OCI-LY3 (cell line): Measurements from ENCODE around the gene NAA60.

Source experiments
- H2AFZ ChIP-seq: fragments of 200-600, 300-600 bp; shearing (Covaris generic); 2 replicates; pipeline ENCODE4 v1.6.0; 2014; ENCODE audit warnings: antibody characterized with exemption, low read depth, low read length
- H3K27ac ChIP-seq: fragments of 200-600, 300-600 bp; sonication (generic); 2 replicates; pipeline ENCODE4 v1.5.1; 2014; ENCODE audit warnings: mild to moderate bottlenecking, low read length, moderate library complexity, mixed read lengths
- H3K27me3 ChIP-seq: fragments of 200-600, 300-600 bp; sonication (generic); 2 replicates; pipeline ENCODE4 v1.6.1; 2014; ENCODE audit warnings: low read depth, low read length, mixed read lengths
- H3K36me3 ChIP-seq: fragments of 200-600, 300-600 bp; sonication (generic); replicated peaks from 2 replicates; pipeline ENCODE3; 2014; ENCODE audit warnings: low read depth, low read length, mixed read lengths
- H3K4me1 ChIP-seq: fragments of 300-600, 200-600 bp; sonication (generic); 2 replicates; pipeline ENCODE4 v1.6.1; 2014; ENCODE audit warnings: low read length, mixed read lengths
- H3K4me2 ChIP-seq: fragments of 200-600, 300-600 bp; sonication (generic); 2 replicates; pipeline ENCODE4 v1.6.1; 2014; ENCODE audit warnings: low read length, mixed read lengths
- H3K4me3 ChIP-seq: fragments of 300-600, 200-600 bp; sonication (generic); 2 replicates; pipeline ENCODE4 v1.5.1; 2014; ENCODE audit warnings: antibody characterized with exemption, mild to moderate bottlenecking, low read length, moderate library complexity
- H3K79me2 ChIP-seq: fragments of 300-600, 200-600 bp; shearing (Covaris generic); 2 replicates; pipeline ENCODE4 v1.6.1; 2014; ENCODE audit warnings: mild to moderate bottlenecking, low read length, mixed read lengths
- H3K9ac ChIP-seq: fragments of 300-600, 200-600 bp; shearing (Covaris generic); 2 replicates; pipeline ENCODE4 v1.6.0; 2014; ENCODE audit warnings: mild to moderate bottlenecking, low read length, moderate library complexity
- H3K9me3 ChIP-seq: fragments of 200-600, 300-600 bp; shearing (Covaris generic); 2 replicates; pipeline ENCODE4 v1.6.1; 2014; ENCODE audit warnings: low read length, mixed read lengths; ENCODE audit not compliant: insufficient read depth
- H4K20me1 ChIP-seq: fragments of 200-600, 300-600 bp; sonication (generic); 2 replicates; pipeline ENCODE4 v1.6.1; 2016; ENCODE audit warnings: low read length, mixed read lengths; ENCODE audit not compliant: insufficient read depth
- CTCF ChIP-seq: fragments of 200-600, 300-600 bp; sonication (generic); IDR thresholded peaks from 2 replicates; pipeline ENCODE4 v1.5.1; 2014; ENCODE audit warnings: antibody characterized with exemption, low read length, low read depth
- EZH2phosphoT487 ChIP-seq: fragments of 200-600 bp; shearing (Covaris generic); IDR thresholded peaks from 2 replicates; pipeline ENCODE4 v1.6.1; 2018; ENCODE audit warnings: antibody characterized with exemption, mixed run types, low read depth

The NAA60 gene

DNA sequence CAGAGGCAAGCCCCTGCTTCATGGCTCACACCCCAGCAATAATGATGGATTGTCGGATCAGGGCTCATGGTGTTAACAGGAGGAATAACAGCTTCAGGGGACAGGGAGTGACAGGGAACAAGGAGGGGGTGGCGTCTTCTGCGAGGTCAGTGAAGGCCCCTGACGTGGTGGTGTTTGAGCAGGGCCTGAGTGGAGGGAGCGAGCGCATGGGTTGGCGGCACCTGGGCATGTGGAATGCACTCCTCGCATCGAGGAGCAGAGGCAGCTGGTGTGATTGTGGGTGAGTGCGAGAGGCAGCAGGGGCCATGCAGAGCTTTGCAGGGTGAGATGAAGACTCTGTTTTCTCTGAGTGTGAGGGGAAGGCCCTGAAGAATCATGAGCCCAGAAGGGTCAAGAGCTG is 90.6 kb downstream of the NAA60 start:
- TF ChIP-seq EZH2phosphoT487 (no peak), CTCF (no peak)
- no peak overlapping the region for H3K9ac ChIP-seq
- peaks cover 7% of the 10 kb centered on the region for H3K36me3 ChIP-seq

GRCh38 chr16:3536271-3536731 is 92.8 kb downstream of the NAA60 start:
- H3K4me1 ChIP-seq, result no peaks in the 10 kb centered on the region
- H3K9me3 ChIP-seq, result no peaks in the 10 kb centered on the region
- no peak overlapping the region for H3K4me3 ChIP-seq
- no peak overlapping the region for H3K9ac ChIP-seq
- H3K27ac ChIP-seq, result no peak overlapping the region
- peaks cover 3% of the 10 kb centered on the region for H3K36me3 ChIP-seq
- H2AFZ ChIP-seq, result no peak overlapping the region
- no peaks in the 10 kb centered on the region for H4K20me1 ChIP-seq
- H3K79me2 ChIP-seq, result no peaks in the 10 kb centered on the region
- H3K27me3 ChIP-seq, result no peaks in the 10 kb centered on the region
- H3K4me2 ChIP-seq, result no peak overlapping the region
- no peak for TF ChIP-seq EZH2phosphoT487
- no peak for TF ChIP-seq CTCF

More for the DNA sequence above, 90.6 kb downstream of the NAA60 start:
- Histone ChIP-seq H3K4me1 (no peaks in the 10 kb centered on the region), H4K20me1 (no peaks in the 10 kb centered on the region), H3K9me3 (no peaks in the 10 kb centered on the region), H3K27me3 (no peaks in the 10 kb centered on the region), H3K4me2 (no peak overlapping the region), H2AFZ (no peak overlapping the region), H3K27ac (no peak overlapping the region), H3K79me2 (no peaks in the 10 kb centered on the region), H3K4me3 (no peak overlapping the region)
